H1 (cell line): ENCODE measurements around the gene INPP5F. TPM values are rescaled to one million over a fixed set of nuclear protein-coding genes. Genes with fewer than 3 reads are reported as not detected.

Source experiments
- BACH1 ChIP-seq: IDR thresholded peaks from 2 replicates; pipeline ENCODE4 v1.6.1; 2012; ENCODE audit warnings: low read length, improper control_type of control experiment
- BCL11A ChIP-seq, 2 experiments: IDR thresholded peaks; one replicate each; pipeline ENCODE4 v1.6.1; 2011; ENCODE audit warnings: low read depth in 2 of 2, low read length in 2 of 2, mild to moderate bottlenecking in 2 of 2
- NRF1 ChIP-seq: IDR thresholded peaks from 2 replicates; pipeline ENCODE4 v1.6.1; 2011; ENCODE audit warnings: mild to moderate bottlenecking, low read depth, low read length, improper control_type of control experiment
- polyA plus RNA-seq, 7 experiments: library from polyadenylated mRNA; depleted of rRNA in 3 of 7; stranded (reverse) in 5 of 7; unstranded in 2 of 7; fragments of >200 nt in 5 of 7; fragments of 200-250 nt in 2 of 7; gene quantifications; 1 replicate in 5 of 7; 2 replicates in 1 of 7; 4 replicates in 1 of 7; pipeline versions ENCODE4 v1.2.1 to v1.2.3, GENCODE V29; 2011 to 2013; ENCODE audit warnings: missing spikeins in 2 of 7, mixed read lengths in 2 of 7
- total RNA-seq: library from RNA; stranded (reverse); fragmentation: NEBNext Ultra II Directional; extraction: Animal tissue kit (Norgen Biotek cat#: 25700); gene quantifications from 2 replicates; pipeline ENCODE4 v1.2.1, GENCODE V29; 2021
- TF ChIP-seq, protein P1 (sequence below): IDR thresholded peaks from 2 replicates; pipeline ENCODE4 v1.6.1; 2012; ENCODE audit warnings: low read length, inconsistent platforms

The INPP5F gene
- total and polyA plus RNA-seq, 2 of the 8 experiments (the other 6 are each of a cell fraction or from before 2014, with no cell fraction given): 50.1 to 101 TPM

DNA sequence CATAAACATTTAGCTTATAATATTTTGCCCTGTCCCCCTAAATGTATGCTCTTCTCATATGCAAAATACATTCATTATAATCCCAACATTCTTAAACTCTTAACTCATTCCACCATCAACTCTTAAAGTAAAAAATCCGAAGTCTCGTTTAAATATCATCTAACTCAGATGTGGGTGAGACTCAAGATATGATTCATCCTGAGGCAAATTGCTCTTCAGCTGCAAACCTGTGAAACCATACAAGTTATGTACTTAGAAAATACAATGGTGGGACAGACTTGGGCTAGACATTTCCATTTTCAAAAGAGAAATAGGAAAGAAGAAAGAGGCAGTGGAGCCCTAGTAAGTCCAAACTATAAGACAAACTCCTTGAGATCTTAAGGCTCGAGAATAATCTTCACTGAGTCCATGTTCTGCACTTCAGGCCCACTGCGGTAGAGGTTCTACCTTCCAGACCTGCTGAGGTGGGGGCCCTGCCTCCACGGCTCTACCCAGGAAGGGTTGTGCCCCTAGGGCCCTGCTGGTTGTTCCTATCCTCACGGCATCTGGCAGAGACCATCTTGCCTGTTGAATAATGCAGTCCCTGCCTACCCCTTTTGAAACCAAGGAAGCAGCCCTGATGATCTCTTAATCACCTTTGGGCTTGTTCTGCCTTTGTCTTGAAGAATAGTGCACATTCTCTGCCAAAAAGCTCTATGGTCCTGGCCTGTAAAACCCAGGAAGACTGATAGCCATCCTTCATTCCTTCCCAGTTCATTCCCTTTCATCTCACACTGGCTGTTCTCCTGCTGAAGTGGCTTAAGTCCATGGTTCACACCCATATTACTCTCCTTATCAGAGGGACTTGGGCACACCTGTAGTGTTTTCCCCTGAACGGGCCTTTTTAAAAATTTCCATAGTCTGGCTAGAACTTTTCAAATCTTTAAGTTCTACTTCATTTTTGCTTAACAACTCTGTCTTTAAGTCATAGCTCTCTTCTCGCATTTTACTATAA is 37.3 kb downstream of the INPP5F start (continued):
- TF ChIP-seq, protein P1, sequence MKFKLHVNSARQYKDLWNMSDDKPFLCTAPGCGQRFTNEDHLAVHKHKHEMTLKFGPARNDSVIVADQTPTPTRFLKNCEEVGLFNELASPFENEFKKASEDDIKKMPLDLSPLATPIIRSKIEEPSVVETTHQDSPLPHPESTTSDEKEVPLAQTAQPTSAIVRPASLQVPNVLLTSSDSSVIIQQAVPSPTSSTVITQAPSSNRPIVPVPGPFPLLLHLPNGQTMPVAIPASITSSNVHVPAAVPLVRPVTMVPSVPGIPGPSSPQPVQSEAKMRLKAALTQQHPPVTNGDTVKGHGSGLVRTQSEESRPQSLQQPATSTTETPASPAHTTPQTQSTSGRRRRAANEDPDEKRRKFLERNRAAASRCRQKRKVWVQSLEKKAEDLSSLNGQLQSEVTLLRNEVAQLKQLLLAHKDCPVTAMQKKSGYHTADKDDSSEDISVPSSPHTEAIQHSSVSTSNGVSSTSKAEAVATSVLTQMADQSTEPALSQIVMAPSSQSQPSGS: no peak
- TF ChIP-seq BACH1 (no peak), NRF1 (no peak), BCL11A (IDR thresholded peaks at IDR 0.05; ENCODE audit: low read depth in 2 of 2, low read length in 2 of 2) (no peak)
